Effector memory CD4-positive, alpha-beta T cell (primary cell): ENCODE data around the gene EDN2.

Source experiments
- DNase-seq, 3 donors: peaks; one replicate each; pipeline ENCODE4 v3.0.0-alpha.2; 2020
- H3K27ac ChIP-seq: 2 replicates; pipeline ENCODE4 v1.7.0; 2013; ENCODE audit warnings: mild to moderate bottlenecking, low read length, moderate library complexity; ENCODE audit not compliant: insufficient read depth, poor library complexity, severe bottlenecking
- H3K27me3 ChIP-seq: replicated peaks from 2 replicates; pipeline ENCODE4 v1.7.0; 2013; ENCODE audit warnings: mild to moderate bottlenecking, low read length; ENCODE audit not compliant: insufficient read depth, control insufficient read depth, poor library complexity, severe bottlenecking
- H3K36me3 ChIP-seq: 2 replicates; pipeline ENCODE4 v1.7.0; 2013; ENCODE audit warnings: mild to moderate bottlenecking, low read length, moderate library complexity; ENCODE audit not compliant: control insufficient read depth, insufficient read depth
- H3K4me1 ChIP-seq: 2 replicates; pipeline ENCODE4 v1.7.0; 2013; ENCODE audit warnings: low read length, mild to moderate bottlenecking; ENCODE audit not compliant: control insufficient read depth, insufficient read depth, poor library complexity, severe bottlenecking
- H3K4me3 ChIP-seq: 2 replicates; pipeline ENCODE4 v1.7.0; 2013; ENCODE audit warnings: low read length, low read depth, mild to moderate bottlenecking; ENCODE audit not compliant: insufficient read depth, poor library complexity, severe bottlenecking
- H3K9me3 ChIP-seq: 2 replicates; pipeline ENCODE4 v1.7.0; 2013; ENCODE audit warnings: mild to moderate bottlenecking, low read length, moderate library complexity; ENCODE audit not compliant: control insufficient read depth

The EDN2 gene

GRCh38 chr1:41452704-41453290, 31.7 kb downstream of the EDN2 start:
- Histone ChIP-seq H3K27ac (no peak overlapping the region), H3K4me1 (no peaks in the 10 kb centered on the region), H3K36me3 (no peaks in the 10 kb centered on the region), H3K27me3 (no peaks in the 10 kb centered on the region), H3K9me3 (no peaks in the 10 kb centered on the region), H3K4me3 (no peak overlapping the region)
- no peak for DNase-seq

- Histone ChIP-seq H3K4me3 (no peak overlapping the region), H3K27ac (no peak overlapping the region), H3K36me3 (no peaks in the 10 kb centered on the region), H3K9me3 (no peaks in the 10 kb centered on the region), H3K27me3 (no peaks in the 10 kb centered on the region), H3K4me1 (no peaks in the 10 kb centered on the region)
- no peak for DNase-seq
Measured at GRCh38 chr1:41450747-41451285, 33.7 kb downstream of the EDN2 start.

- DNase-seq: no peak
- Histone ChIP-seq H3K36me3 (no peaks in the 10 kb centered on the region), H3K4me3 (no peak overlapping the region), H3K9me3 (peaks cover 2% of the 10 kb centered on the region), H3K4me1 (no peaks in the 10 kb centered on the region), H3K27me3 (no peaks in the 10 kb centered on the region), H3K27ac (no peak overlapping the region)
Measured at GRCh38 chr1:41449326-41449921, 35.1 kb downstream of the EDN2 start.

- Histone ChIP-seq H3K9me3 (peaks cover 7% of the 10 kb centered on the region), H3K27ac (no peak overlapping the region), H3K36me3 (no peaks in the 10 kb centered on the region), H3K4me3 (no peak overlapping the region), H3K27me3 (no peaks in the 10 kb centered on the region), H3K4me1 (no peaks in the 10 kb centered on the region)
- DNase-seq: no peak
Measured at GRCh38 chr1:41448821-41449220, 35.7 kb downstream of the EDN2 start.

GRCh38 chr1:41447995-41448770, 36.3 kb downstream of the EDN2 start:
- no peaks in the 10 kb centered on the region for H3K27me3 ChIP-seq
- no peak overlapping the region for H3K27ac ChIP-seq
- peaks cover 7% of the 10 kb centered on the region for H3K9me3 ChIP-seq
- no peak for DNase-seq
- H3K4me1 ChIP-seq: no peaks in the 10 kb centered on the region
- no peaks in the 10 kb centered on the region for H3K36me3 ChIP-seq
- H3K4me3 ChIP-seq: no peak overlapping the region

GRCh38 chr1:41446851-41447610, 37.5 kb downstream of the EDN2 start:
- Histone ChIP-seq H3K4me1 (no peaks in the 10 kb centered on the region), H3K27me3 (no peaks in the 10 kb centered on the region), H3K4me3 (no peak overlapping the region), H3K36me3 (no peaks in the 10 kb centered on the region), H3K27ac (no peak overlapping the region), H3K9me3 (peaks cover 7% of the 10 kb centered on the region)
- no peak for DNase-seq

- Histone ChIP-seq H3K27me3 (no peaks in the 10 kb centered on the region), H3K9me3 (peaks cover 7% of the 10 kb centered on the region), H3K4me1 (no peaks in the 10 kb centered on the region), H3K27ac (no peak overlapping the region), H3K36me3 (no peaks in the 10 kb centered on the region), H3K4me3 (no peak overlapping the region)
- DNase-seq: no peak
Measured at GRCh38 chr1:41444785-41445184, 39.7 kb downstream of the EDN2 start.

- no peak for DNase-seq
- Histone ChIP-seq H3K4me1 (no peaks in the 10 kb centered on the region), H3K36me3 (no peaks in the 10 kb centered on the region), H3K27ac (no peak overlapping the region), H3K27me3 (no peaks in the 10 kb centered on the region), H3K9me3 (peaks cover 7% of the 10 kb centered on the region), H3K4me3 (no peak overlapping the region)
Measured at GRCh38 chr1:41444246-41444645, 40.2 kb downstream of the EDN2 start.

- no peak for DNase-seq
- Histone ChIP-seq H3K4me3 (no peak overlapping the region), H3K36me3 (no peaks in the 10 kb centered on the region), H3K27ac (no peak overlapping the region), H3K27me3 (no peaks in the 10 kb centered on the region), H3K9me3 (peaks cover 7% of the 10 kb centered on the region), H3K4me1 (no peaks in the 10 kb centered on the region)
Measured at GRCh38 chr1:41442697-41443251, 41.7 kb downstream of the EDN2 start.
